Measurements from ENCODE around the gene IGHMBP2.

IGHMBP2 gene

DNA sequence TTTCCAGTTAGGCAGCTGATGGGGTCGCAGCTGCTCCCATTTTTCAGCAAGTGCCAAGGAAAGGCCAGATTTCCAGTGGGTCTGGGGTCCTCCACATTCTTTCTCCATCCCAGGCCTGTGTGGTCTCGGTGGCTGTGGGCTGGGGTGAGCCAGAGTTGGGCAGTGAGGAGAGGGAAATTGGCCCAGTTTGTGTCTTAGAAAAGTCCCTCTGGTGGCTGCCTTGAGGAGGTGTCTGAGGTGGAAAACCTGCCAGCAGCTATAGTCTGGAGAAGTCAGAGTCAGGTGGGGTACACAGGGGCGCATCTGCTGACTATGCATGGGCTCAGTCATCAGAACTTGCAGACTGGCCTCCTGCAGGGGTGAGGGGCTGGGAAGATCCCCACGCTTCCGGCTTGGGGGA is 46.6 kb downstream of the IGHMBP2 start:
- no peaks in the 10 kb centered on the region for H3K4me1 ChIP-seq (ENCODE audit: control insufficient read depth, insufficient read depth, low read length)
- TF ChIP-seq ZBTB21 (tag by site-specific recombination; IDR thresholded peaks at IDR 0.05) (no peak), ZNF473 (tag by site-specific recombination; IDR thresholded peaks at IDR 0.05) (no peak), ZXDB (tag by site-specific recombination; IDR thresholded peaks at IDR 0.05) (no peak), ZNF658 (tag by site-specific recombination; IDR thresholded peaks at IDR 0.05) (no peak), ZEB2 (tag by site-specific recombination; IDR thresholded peaks at IDR 0.05) (no peak), ZNF211 (tag by site-specific recombination; IDR thresholded peaks at IDR 0.05; ENCODE audit: low read depth) (no peak)
- no peak overlapping the region for H3K4me3 ChIP-seq (ENCODE audit: low read depth, low read length)
- H3K27ac ChIP-seq (ENCODE audit: extremely low read depth, low read depth, low read length): no peak overlapping the region
- ChIA-PET POLR2A (interaction anchor here (0.6 to 0.7 kb wide), 2 partner anchors 98 to 726 kb away, joined by 3 to 4 read pairs; partner anchors contain the start of gene TPCN2), CTCF (interaction anchor here (0.6 to 0.9 kb wide), 3 partner anchors 188 to 367 kb away, joined by 3 to 4 read pairs (median 4); no protein-coding TSS in a partner anchor)
- H3K36me3 ChIP-seq (ENCODE audit: control insufficient read depth in 2 of 2, insufficient read depth in 1 of 2, low read length in 2 of 2): no peaks in the 10 kb centered on the region
- H3K9me3 ChIP-seq (ENCODE audit: control insufficient read depth, insufficient read depth, low read depth, low read length): no peaks in the 10 kb centered on the region

DNA sequence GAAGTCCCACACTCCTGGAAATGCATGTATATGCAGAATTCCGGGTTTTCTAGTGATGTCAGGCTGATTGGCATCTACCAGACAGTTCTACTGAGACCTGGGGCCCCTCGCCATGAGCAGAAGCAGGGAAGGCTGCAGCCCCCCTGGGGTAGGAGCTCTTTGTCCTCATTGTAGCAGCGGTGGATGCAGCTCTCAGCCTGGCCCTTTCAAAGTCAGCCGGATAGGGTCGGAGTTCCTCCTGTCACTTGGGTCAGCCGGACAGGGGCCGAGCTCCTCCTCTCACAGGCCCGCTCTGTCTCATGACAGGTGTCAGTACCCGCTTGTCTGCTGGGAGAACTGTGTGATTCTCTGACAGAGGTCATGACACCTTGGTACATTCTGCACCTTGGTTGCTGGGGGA is 47.1 kb downstream of the IGHMBP2 start:
- POLR2A ChIA-PET: no interaction called here
- CTCF ChIA-PET: interaction anchor here (0.9 kb wide), 1 partner anchor 367 kb away, joined by 4 read pairs; no protein-coding TSS in a partner anchor

More for the DNA sequence above, 47.1 kb downstream of the IGHMBP2 start:
- H3K27ac ChIP-seq (ENCODE audit: extremely low read depth, low read depth, low read length): no peak overlapping the region
- TF ChIP-seq SALL2 (tag by site-specific recombination; IDR thresholded peaks at IDR 0.05; ENCODE audit: borderline replicate concordance): no peak
- TF ChIP-seq, protein P1, sequence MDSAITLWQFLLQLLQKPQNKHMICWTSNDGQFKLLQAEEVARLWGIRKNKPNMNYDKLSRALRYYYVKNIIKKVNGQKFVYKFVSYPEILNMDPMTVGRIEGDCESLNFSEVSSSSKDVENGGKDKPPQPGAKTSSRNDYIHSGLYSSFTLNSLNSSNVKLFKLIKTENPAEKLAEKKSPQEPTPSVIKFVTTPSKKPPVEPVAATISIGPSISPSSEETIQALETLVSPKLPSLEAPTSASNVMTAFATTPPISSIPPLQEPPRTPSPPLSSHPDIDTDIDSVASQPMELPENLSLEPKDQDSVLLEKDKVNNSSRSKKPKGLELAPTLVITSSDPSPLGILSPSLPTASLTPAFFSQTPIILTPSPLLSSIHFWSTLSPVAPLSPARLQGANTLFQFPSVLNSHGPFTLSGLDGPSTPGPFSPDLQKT (IDR thresholded peaks at IDR 0.05; ENCODE audit: borderline replicate concordance, low read depth, low read length): no peak
- TF ChIP-seq ZBTB21 (tag by site-specific recombination; IDR thresholded peaks at IDR 0.05): no peak
- TF ChIP-seq, protein P2, sequence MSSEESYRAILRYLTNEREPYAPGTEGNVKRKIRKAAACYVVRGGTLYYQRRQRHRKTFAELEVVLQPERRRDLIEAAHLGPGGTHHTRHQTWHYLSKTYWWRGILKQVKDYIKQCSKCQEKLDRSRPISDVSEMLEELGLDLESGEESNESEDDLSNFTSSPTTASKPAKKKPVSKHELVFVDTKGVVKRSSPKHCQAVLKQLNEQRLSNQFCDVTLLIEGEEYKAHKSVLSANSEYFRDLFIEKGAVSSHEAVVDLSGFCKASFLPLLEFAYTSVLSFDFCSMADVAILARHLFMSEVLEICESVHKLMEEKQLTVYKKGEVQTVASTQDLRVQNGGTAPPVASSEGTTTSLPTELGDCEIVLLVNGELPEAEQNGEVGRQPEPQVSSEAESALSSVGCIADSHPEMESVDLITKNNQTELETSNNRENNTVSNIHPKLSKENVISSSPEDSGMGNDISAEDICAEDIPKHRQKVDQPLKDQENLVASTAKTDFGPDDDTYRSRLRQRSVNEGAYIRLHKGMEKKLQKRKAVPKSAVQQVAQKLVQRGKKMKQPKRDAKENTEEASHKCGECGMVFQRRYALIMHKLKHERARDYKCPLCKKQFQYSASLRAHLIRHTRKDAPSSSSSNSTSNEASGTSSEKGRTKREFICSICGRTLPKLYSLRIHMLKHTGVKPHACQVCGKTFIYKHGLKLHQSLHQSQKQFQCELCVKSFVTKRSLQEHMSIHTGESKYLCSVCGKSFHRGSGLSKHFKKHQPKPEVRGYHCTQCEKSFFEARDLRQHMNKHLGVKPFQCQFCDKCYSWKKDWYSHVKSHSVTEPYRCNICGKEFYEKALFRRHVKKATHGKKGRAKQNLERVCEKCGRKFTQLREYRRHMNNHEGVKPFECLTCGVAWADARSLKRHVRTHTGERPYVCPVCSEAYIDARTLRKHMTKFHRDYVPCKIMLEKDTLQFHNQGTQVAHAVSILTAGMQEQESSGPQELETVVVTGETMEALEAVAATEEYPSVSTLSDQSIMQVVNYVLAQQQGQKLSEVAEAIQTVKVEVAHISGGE (tag by site-specific recombination; conservative IDR thresholded peaks at IDR 0.05; ENCODE audit: low read depth): no peak
- no peak for TF ChIP-seq ZNF140 (tag by site-specific recombination; IDR thresholded peaks at IDR 0.05)
- no peak for TF ChIP-seq GLI4 (tag by site-specific recombination; IDR thresholded peaks at IDR 0.05)
- no peak for TF ChIP-seq ZNF843 (tag by site-specific recombination; IDR thresholded peaks at IDR 0.05)
- TF ChIP-seq ZNF239 (tag by site-specific recombination; IDR thresholded peaks at IDR 0.05): no peak
- TF ChIP-seq, protein P3, sequence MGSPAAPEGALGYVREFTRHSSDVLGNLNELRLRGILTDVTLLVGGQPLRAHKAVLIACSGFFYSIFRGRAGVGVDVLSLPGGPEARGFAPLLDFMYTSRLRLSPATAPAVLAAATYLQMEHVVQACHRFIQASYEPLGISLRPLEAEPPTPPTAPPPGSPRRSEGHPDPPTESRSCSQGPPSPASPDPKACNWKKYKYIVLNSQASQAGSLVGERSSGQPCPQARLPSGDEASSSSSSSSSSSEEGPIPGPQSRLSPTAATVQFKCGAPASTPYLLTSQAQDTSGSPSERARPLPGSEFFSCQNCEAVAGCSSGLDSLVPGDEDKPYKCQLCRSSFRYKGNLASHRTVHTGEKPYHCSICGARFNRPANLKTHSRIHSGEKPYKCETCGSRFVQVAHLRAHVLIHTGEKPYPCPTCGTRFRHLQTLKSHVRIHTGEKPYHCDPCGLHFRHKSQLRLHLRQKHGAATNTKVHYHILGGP (tag by site-specific recombination; IDR thresholded peaks at IDR 0.05): no peak
- TF ChIP-seq, protein P4, sequence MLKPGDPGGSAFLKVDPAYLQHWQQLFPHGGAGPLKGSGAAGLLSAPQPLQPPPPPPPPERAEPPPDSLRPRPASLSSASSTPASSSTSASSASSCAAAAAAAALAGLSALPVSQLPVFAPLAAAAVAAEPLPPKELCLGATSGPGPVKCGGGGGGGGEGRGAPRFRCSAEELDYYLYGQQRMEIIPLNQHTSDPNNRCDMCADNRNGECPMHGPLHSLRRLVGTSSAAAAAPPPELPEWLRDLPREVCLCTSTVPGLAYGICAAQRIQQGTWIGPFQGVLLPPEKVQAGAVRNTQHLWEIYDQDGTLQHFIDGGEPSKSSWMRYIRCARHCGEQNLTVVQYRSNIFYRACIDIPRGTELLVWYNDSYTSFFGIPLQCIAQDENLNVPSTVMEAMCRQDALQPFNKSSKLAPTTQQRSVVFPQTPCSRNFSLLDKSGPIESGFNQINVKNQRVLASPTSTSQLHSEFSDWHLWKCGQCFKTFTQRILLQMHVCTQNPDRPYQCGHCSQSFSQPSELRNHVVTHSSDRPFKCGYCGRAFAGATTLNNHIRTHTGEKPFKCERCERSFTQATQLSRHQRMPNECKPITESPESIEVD (tag by site-specific recombination; IDR thresholded peaks at IDR 0.05): no peak
- TF ChIP-seq OVOL3 (tag by site-specific recombination; IDR thresholded peaks at IDR 0.05): no peak
- TF ChIP-seq, protein P5, sequence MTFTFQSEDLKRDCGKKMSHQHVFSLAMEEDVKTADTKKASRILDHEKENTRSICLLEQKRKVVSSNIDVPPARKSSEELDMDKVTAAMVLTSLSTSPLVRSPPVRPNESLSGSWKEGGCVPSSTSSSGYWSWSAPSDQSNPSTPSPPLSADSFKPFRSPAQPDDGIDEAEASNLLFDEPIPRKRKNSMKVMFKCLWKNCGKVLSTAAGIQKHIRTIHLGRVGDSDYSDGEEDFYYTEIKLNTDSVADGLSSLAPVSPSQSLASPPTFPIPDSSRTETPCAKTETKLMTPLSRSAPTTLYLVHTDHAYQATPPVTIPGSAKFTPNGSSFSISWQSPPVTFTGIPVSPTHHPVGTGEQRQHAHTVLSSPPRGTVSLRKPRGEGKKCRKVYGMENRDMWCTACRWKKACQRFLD (tag by site-specific recombination; IDR thresholded peaks at IDR 0.05): no peak
- no peak for TF ChIP-seq ZNF530 (tag by site-specific recombination; IDR thresholded peaks at IDR 0.05; ENCODE audit: low read depth)
- TF ChIP-seq, protein P6, sequence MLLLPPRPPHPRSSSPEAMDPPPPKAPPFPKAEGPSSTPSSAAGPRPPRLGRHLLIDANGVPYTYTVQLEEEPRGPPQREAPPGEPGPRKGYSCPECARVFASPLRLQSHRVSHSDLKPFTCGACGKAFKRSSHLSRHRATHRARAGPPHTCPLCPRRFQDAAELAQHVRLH (tag by site-specific recombination; IDR thresholded peaks at IDR 0.05): no peak
- H3K4me3 ChIP-seq (ENCODE audit: low read depth, low read length): no peak overlapping the region
- no peaks in the 10 kb centered on the region for H3K36me3 ChIP-seq (ENCODE audit: control insufficient read depth in 2 of 2, insufficient read depth in 1 of 2, low read length in 2 of 2)
- no peaks in the 10 kb centered on the region for H3K9me3 ChIP-seq (ENCODE audit: control insufficient read depth, insufficient read depth, low read depth, low read length)
- H3K4me1 ChIP-seq (ENCODE audit: control insufficient read depth, insufficient read depth, low read length): no peaks in the 10 kb centered on the region
